Measurements from ENCODE around the gene PPM1M. TPM values are rescaled to one million over a fixed set of nuclear protein-coding genes. Genes with fewer than 3 reads are reported as not detected.

Gene PPM1M
- total RNA-seq, 1 experiment from 2014 or later = 10.4 TPM

GRCh38 chr3:52221563-52222318, 23.8 kb upstream of the PPM1M start:
- intact Hi-C loops (cut with micrococcal nuclease) = no loop called here
- Mint-ChIP-seq H3K36me3 (ENCODE audit: insufficient read depth, unreplicated experiment) (peaks cover 3% of the 10 kb centered on the region), H3K27ac (ENCODE audit: low read depth, unreplicated experiment) (no peak overlapping the region), H3K27me3 (ENCODE audit: insufficient read depth, unreplicated experiment) (no peaks in the 10 kb centered on the region), H3K4me3 (ENCODE audit: unreplicated experiment) (no peak overlapping the region), H3K4me1 (ENCODE audit: insufficient read depth, unreplicated experiment) (peaks cover 22% of the 10 kb centered on the region), H3K9me3 (ENCODE audit: unreplicated experiment) (no peaks in the 10 kb centered on the region)
- ChIA-PET CTCF (interaction anchor here (0.5 to 13.0 kb wide), 21 partner anchors 12 to 179 kb away, joined by 3 to 175 read pairs (median 4); partner anchors contain the start of genes POC1A, TWF2 and WDR82), POLR2A (interaction anchor here (1.2 to 4.2 kb wide), 2 partner anchors 16 to 57 kb away, joined by 4 to 17 read pairs; partner anchors contain the start of gene WDR82)
- BruUV-seq (replicated peaks) = no TSS peak
- no peak for TF ChIP-seq CTCF (IDR thresholded peaks at IDR 0.05; ENCODE audit: unreplicated experiment)
- DNase-seq (ENCODE audit: unreplicated experiment) = no peak

DNA sequence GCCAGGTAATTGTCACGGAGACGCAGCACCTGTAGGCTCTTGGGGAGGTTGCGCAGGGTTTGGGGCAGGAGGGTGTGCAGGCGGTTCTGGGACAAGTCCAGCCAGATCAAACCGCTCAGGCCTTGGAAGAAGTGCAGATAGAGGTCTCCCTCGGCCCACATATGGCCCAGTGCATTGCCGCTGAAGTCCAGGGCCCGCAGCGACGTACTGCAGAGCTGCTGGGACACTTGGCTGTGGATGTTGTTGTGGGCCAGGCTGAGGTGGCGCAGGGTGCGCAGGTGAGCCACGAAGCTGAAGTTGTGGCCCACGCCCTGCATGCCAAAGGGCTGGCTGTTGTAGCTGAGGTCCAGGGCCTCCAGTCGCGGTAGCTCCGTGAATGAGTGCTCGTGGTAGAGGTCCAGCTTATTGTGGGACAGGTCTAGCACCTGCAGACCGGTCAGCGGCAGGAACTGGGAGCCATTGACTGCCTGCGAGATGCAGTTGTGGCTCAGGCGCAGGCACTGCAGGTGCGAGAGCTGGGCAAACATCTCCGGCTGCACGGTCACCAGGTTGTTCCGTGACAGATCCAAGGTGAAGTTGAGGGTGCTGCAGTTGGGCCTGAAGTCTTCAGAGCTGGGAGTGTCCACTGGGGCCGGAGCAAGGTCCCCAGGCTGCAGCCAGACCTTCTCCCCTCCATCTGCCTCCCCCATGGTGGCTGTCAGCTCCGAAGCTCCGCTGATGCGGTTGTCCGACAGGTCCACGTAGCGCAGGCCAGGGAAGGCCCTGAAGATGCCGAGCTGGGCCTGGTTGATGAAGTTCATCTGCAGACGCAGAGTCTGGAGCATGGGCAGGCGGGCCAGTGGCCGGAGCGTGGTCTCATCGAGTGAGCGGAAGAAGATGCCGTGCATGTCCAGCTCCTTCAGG, 23.0 kb upstream of the PPM1M start:
- no peaks in the 10 kb centered on the region for H3K9me3 Mint-ChIP-seq (ENCODE audit: unreplicated experiment)
- H3K4me1 Mint-ChIP-seq (ENCODE audit: insufficient read depth, unreplicated experiment) = peaks cover 16% of the 10 kb centered on the region
- intact Hi-C loops (cut with micrococcal nuclease) = no loop called here
- no TSS peak for BruUV-seq (replicated peaks)
- DNase-seq (ENCODE audit: unreplicated experiment) = no peak
- no peak for TF ChIP-seq CTCF (IDR thresholded peaks at IDR 0.05; ENCODE audit: unreplicated experiment)
- POLR2A ChIA-PET = interaction anchor here (1.2 to 4.2 kb wide), 2 partner anchors 15 to 56 kb away, joined by 4 to 17 read pairs; partner anchors contain the start of gene WDR82
- H3K4me3 Mint-ChIP-seq (ENCODE audit: unreplicated experiment) = no peak overlapping the region
- H3K36me3 Mint-ChIP-seq (ENCODE audit: insufficient read depth, unreplicated experiment) = no peaks in the 10 kb centered on the region
- CTCF ChIA-PET = interaction anchor here (0.6 to 13.0 kb wide), 10 partner anchors 13 to 178 kb away, joined by 3 to 175 read pairs (median 3); partner anchors contain the start of gene TWF2
- no peak overlapping the region for H3K27ac Mint-ChIP-seq (ENCODE audit: low read depth, unreplicated experiment)
- no peaks in the 10 kb centered on the region for H3K27me3 Mint-ChIP-seq (ENCODE audit: insufficient read depth, unreplicated experiment)

GRCh38 chr3:52223449-52224408, 21.8 kb upstream of the PPM1M start:
- POLR2A ChIA-PET = interaction anchor here (0.6 to 0.7 kb wide), 3 partner anchors 18 to 97 kb away, joined by 3 to 4 read pairs (median 3); no protein-coding TSS in a partner anchor

More at GRCh38 chr3:52223449-52224408, 21.8 kb upstream of the PPM1M start:
- Mint-ChIP-seq H3K36me3 (ENCODE audit: insufficient read depth, unreplicated experiment) (no peaks in the 10 kb centered on the region), H3K4me1 (ENCODE audit: insufficient read depth, unreplicated experiment) (peaks cover 16% of the 10 kb centered on the region), H3K4me3 (ENCODE audit: unreplicated experiment) (no peak overlapping the region), H3K27me3 (ENCODE audit: insufficient read depth, unreplicated experiment) (no peaks in the 10 kb centered on the region), H3K27ac (ENCODE audit: low read depth, unreplicated experiment) (no peak overlapping the region), H3K9me3 (ENCODE audit: unreplicated experiment) (no peaks in the 10 kb centered on the region)
- no TSS peak for BruUV-seq (replicated peaks)
- CTCF ChIA-PET = interaction anchor here (0.6 to 13.0 kb wide), 9 partner anchors 12 to 222 kb away, joined by 3 to 175 read pairs (median 4); partner anchors contain the start of gene TWF2
- intact Hi-C loops (cut with micrococcal nuclease) = no loop called here
- no peak for TF ChIP-seq CTCF (IDR thresholded peaks at IDR 0.05; ENCODE audit: unreplicated experiment)
- DNase-seq (ENCODE audit: unreplicated experiment) = no peak
